Liver (tissue), 9 donors: ENCODE measurements around the gene ZBTB4. TPM values are rescaled to one million over a fixed set of nuclear protein-coding genes. Genes with fewer than 3 reads are reported as not detected.

Experiments
- DNase-seq: peaks from one replicate; pipeline ENCODE4 v3.0.0-alpha.2; 2017; ENCODE audit warnings: low spot score
- H3K27ac ChIP-seq, 2 donors: one replicate each; pipeline ENCODE4 v1.7.0; 2013; ENCODE audit warnings: inconsistent platforms in 2 of 2, low read length in 2 of 2, control low read depth in 1 of 2, low read depth in 1 of 2, mild to moderate bottlenecking in 1 of 2
- H3K27me3 ChIP-seq, 4 donors: one replicate each; pipeline versions ENCODE4 v1.6.1 to v1.7.0; 2013; ENCODE audit warnings: low read length in 3 of 4, inconsistent platforms in 1 of 4, mild to moderate bottlenecking in 1 of 4, moderate library complexity in 1 of 4; ENCODE audit not compliant: control insufficient read depth in 4 of 4, insufficient read depth in 4 of 4
- H3K36me3 ChIP-seq, 4 donors: one replicate each; pipeline versions ENCODE4 v1.6.1 to v1.7.0; 2013; ENCODE audit warnings: low read length in 3 of 4, mild to moderate bottlenecking in 3 of 4, low read depth in 1 of 4, moderate library complexity in 1 of 4; ENCODE audit not compliant: control insufficient read depth in 4 of 4, insufficient read depth in 3 of 4
- H3K4me1 ChIP-seq, 4 donors: one replicate each; pipeline versions ENCODE4 v1.6.1 to v1.7.0; 2013; ENCODE audit warnings: low read length in 3 of 4, mild to moderate bottlenecking in 3 of 4, moderate library complexity in 1 of 4; ENCODE audit not compliant: control insufficient read depth in 4 of 4, insufficient read depth in 4 of 4
- H3K4me3 ChIP-seq, 3 donors: one replicate each; pipeline versions ENCODE4 v1.6.1 to v1.7.0; 2013; ENCODE audit warnings: low read length in 3 of 3, control low read depth in 1 of 3, low read depth in 1 of 3, mild to moderate bottlenecking in 1 of 3
- H3K9ac ChIP-seq, 2 donors: one replicate each; pipeline ENCODE4 v1.7.0; 2013; ENCODE audit warnings: low read length in 2 of 2, mild to moderate bottlenecking in 2 of 2, moderate library complexity in 2 of 2, control low read depth in 1 of 2, low read depth in 1 of 2
- H3K9me3 ChIP-seq, 4 donors: one replicate each; pipeline versions ENCODE4 v1.6.1 to v1.7.0; 2013; ENCODE audit warnings: low read length in 3 of 4; ENCODE audit not compliant: control insufficient read depth in 4 of 4
- EGR1 ChIP-seq, 2 donors: IDR thresholded peaks; 2 replicates each; pipeline ENCODE4 v1.6.1; 2016 to 2018; ENCODE audit warnings: antibody characterized with exemption in 2 of 2, low read depth in 2 of 2
- FOXA1 ChIP-seq: IDR thresholded peaks from 2 replicates; pipeline ENCODE4 v1.6.1; 2016; ENCODE audit warnings: antibody characterized with exemption
- FOXA2 ChIP-seq: IDR thresholded peaks from 2 replicates; pipeline ENCODE4 v1.6.1; 2016; ENCODE audit warnings: antibody characterized with exemption
- GABPA ChIP-seq, 2 donors: IDR thresholded peaks in 1 of 2; conservative IDR thresholded peaks in 1 of 2; 2 replicates each; pipeline ENCODE4 v1.6.1; 2016; ENCODE audit warnings: antibody characterized with exemption in 2 of 2, mild to moderate bottlenecking in 1 of 2, moderate library complexity in 1 of 2
- JUND ChIP-seq, 2 donors: IDR thresholded peaks; 2 replicates each; pipeline ENCODE4 v1.6.1; 2016; ENCODE audit warnings: antibody characterized with exemption in 2 of 2
- NR2F2 ChIP-seq: IDR thresholded peaks from 2 replicates; pipeline ENCODE4 v1.6.1; 2016; ENCODE audit warnings: antibody characterized with exemption
- RAD21 ChIP-seq, 2 donors: IDR thresholded peaks; 2 replicates each; pipeline ENCODE4 v1.6.1; 2016; ENCODE audit warnings: antibody characterized with exemption in 2 of 2, mild to moderate bottlenecking in 2 of 2
- SP1 ChIP-seq: IDR thresholded peaks from 2 replicates; pipeline ENCODE4 v1.6.1; 2018; ENCODE audit warnings: antibody characterized with exemption, mild to moderate bottlenecking
- TAF1 ChIP-seq: conservative IDR thresholded peaks from 2 replicates; pipeline ENCODE4 v1.6.1; 2016; ENCODE audit warnings: antibody characterized with exemption, mild to moderate bottlenecking
- YY1 ChIP-seq: IDR thresholded peaks from 2 replicates; pipeline ENCODE4 v1.6.1; 2016; ENCODE audit warnings: antibody characterized with exemption, mild to moderate bottlenecking
- WGBS: extraction: QIAGEN DNeasy Blood & Tissue Kit; methylation state at CpG from one replicate; pipeline ENCODE4 v1.1.7; 2013; 5-methylcytosine and 5-hydroxymethylcytosine counted together
- polyA plus RNA-seq, 2 donors: library from polyadenylated mRNA; stranded (reverse) in 1 of 2; unstranded in 1 of 2; fragments of 200-250 nt in 1 of 2; fragments of >200 nt in 1 of 2; fragmentation: Nextera tagmentation in 1 of 2; extraction: Ambion mirVana in 1 of 2; gene quantifications; one replicate each; pipeline versions ENCODE4 v1.2.1 to v1.2.3, GENCODE V29; 2013 to 2015
- total RNA-seq, 2 donors: library from RNA; depleted of rRNA; stranded (reverse); fragments of >200 nt; gene quantifications; one replicate each; pipeline ENCODE4 v1.2.3, GENCODE V29; 2014
- TF ChIP-seq, protein P1 (sequence below): IDR thresholded peaks from 2 replicates; pipeline ENCODE4 v1.6.1; 2016; ENCODE audit warnings: antibody characterized with exemption, mild to moderate bottlenecking
- TF ChIP-seq, protein P2 (sequence below): IDR thresholded peaks from 2 replicates; pipeline ENCODE4 v1.6.1; 2016; ENCODE audit warnings: antibody characterized with exemption
- TF ChIP-seq, protein P3 (sequence below): IDR thresholded peaks from 2 replicates; pipeline ENCODE4 v1.6.1; 2016; ENCODE audit warnings: antibody characterized with exemption
- TF ChIP-seq, protein P4 (sequence below): fragments of 150-350 bp; IDR thresholded peaks from 2 replicates; pipeline ENCODE4 v1.5.1; 2017; ENCODE audit warnings: improper control_type of control experiment, low read depth, low read length; ENCODE audit not compliant: missing input control
- donor health status: healthy.
- donor health status: healthy.
- donor health status: healthy.
- donor health status: healthy.
- donor health status: healthy.

Gene ZBTB4
- total and polyA plus RNA-seq, 4 donors = 1.5 to 6.0 (median 5.1) TPM

DNA sequence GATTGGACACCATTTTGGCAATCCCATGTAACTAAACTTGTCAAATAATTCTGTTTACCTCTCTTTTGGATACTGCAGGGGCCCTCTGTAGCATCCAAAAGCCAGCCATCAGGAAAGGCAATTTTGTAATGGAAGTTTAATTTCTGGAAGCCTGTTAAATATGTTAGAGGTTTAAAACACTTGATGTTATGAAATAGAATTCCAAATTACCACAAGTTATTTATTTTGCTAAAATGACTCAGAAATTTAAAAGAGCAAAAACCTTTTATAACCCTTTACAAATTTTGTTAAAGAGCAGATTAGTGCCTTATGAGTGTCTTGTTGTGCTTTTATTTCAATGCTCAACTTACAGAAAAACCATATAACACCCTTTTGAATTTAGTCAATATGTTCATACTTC is 49.4 kb upstream of the ZBTB4 start:
- Histone ChIP-seq H3K27me3 (no peaks in the 10 kb centered on the region), H3K36me3 (no peaks in the 10 kb centered on the region), H3K27ac (no peak overlapping the region), H3K9ac (no peak overlapping the region), H3K4me1 (no peaks in the 10 kb centered on the region), H3K4me3 (no peak overlapping the region), H3K9me3 (peaks cover 0 to 2% (median 0%) of the 10 kb centered on the region in 4 donors)
- TF ChIP-seq, protein P1, sequence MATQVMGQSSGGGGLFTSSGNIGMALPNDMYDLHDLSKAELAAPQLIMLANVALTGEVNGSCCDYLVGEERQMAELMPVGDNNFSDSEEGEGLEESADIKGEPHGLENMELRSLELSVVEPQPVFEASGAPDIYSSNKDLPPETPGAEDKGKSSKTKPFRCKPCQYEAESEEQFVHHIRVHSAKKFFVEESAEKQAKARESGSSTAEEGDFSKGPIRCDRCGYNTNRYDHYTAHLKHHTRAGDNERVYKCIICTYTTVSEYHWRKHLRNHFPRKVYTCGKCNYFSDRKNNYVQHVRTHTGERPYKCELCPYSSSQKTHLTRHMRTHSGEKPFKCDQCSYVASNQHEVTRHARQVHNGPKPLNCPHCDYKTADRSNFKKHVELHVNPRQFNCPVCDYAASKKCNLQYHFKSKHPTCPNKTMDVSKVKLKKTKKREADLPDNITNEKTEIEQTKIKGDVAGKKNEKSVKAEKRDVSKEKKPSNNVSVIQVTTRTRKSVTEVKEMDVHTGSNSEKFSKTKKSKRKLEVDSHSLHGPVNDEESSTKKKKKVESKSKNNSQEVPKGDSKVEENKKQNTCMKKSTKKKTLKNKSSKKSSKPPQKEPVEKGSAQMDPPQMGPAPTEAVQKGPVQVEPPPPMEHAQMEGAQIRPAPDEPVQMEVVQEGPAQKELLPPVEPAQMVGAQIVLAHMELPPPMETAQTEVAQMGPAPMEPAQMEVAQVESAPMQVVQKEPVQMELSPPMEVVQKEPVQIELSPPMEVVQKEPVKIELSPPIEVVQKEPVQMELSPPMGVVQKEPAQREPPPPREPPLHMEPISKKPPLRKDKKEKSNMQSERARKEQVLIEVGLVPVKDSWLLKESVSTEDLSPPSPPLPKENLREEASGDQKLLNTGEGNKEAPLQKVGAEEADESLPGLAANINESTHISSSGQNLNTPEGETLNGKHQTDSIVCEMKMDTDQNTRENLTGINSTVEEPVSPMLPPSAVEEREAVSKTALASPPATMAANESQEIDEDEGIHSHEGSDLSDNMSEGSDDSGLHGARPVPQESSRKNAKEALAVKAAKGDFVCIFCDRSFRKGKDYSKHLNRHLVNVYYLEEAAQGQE = no peak
- TF ChIP-seq NR2F2 = no peak
- TF ChIP-seq, protein P2, sequence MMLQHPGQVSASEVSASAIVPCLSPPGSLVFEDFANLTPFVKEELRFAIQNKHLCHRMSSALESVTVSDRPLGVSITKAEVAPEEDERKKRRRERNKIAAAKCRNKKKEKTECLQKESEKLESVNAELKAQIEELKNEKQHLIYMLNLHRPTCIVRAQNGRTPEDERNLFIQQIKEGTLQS = no peak
- TF ChIP-seq SP1 = no peak
- TF ChIP-seq JUND (IDR thresholded peaks at IDR 0.05) = no peak
- TF ChIP-seq RAD21 (IDR thresholded peaks at IDR 0.05) = no peak
- no peak for TF ChIP-seq FOXA2
- TF ChIP-seq TAF1 = no peak
- no peak for TF ChIP-seq GABPA (IDR thresholded peaks at IDR 0.05 in 1 of 2, conservative IDR thresholded peaks at IDR 0.05 in 1 of 2)
- TF ChIP-seq EGR1 (IDR thresholded peaks at IDR 0.05; ENCODE audit: low read depth in 2 of 2) = no peak
- no peak for TF ChIP-seq FOXA1
- DNase-seq = no peak

DNA sequence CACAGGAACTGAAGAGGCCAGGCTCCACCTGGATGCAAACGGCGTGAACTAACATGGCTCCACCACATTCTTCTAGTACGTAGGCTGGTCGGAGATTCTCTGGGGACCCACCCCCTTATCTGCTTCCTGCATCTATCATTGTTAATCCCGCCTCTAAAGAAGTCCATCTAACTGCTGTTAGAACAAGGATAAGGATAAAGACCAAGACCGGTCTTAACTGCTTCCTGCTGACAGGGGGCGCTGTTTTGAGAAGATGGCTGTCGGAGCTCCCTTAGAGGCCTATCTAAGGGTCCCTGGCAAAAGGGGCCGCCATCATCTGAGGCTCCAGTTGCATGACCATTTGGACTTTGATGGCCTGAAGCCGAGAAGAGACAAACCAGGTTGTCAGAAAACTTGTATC is 43.6 kb upstream of the ZBTB4 start:
- Histone ChIP-seq H3K9ac (no peak overlapping the region), H3K9me3 (no peaks in the 10 kb centered on the region), H3K27me3 (no peaks in the 10 kb centered on the region), H3K27ac (no peak overlapping the region), H3K4me1 (no peaks in the 10 kb centered on the region), H3K4me3 (no peak overlapping the region), H3K36me3 (no peaks in the 10 kb centered on the region)
- TF ChIP-seq, protein P3, sequence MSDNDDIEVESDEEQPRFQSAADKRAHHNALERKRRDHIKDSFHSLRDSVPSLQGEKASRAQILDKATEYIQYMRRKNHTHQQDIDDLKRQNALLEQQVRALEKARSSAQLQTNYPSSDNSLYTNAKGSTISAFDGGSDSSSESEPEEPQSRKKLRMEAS = no peak
- TF ChIP-seq JUND (IDR thresholded peaks at IDR 0.05) (no peak), FOXA2 (no peak), RAD21 (IDR thresholded peaks at IDR 0.05) (peak; percentile 17 to 42), EGR1 (IDR thresholded peaks at IDR 0.05; ENCODE audit: low read depth in 2 of 2) (no peak), NR2F2 (no peak), YY1 (no peak)
- TF ChIP-seq, protein P4, sequence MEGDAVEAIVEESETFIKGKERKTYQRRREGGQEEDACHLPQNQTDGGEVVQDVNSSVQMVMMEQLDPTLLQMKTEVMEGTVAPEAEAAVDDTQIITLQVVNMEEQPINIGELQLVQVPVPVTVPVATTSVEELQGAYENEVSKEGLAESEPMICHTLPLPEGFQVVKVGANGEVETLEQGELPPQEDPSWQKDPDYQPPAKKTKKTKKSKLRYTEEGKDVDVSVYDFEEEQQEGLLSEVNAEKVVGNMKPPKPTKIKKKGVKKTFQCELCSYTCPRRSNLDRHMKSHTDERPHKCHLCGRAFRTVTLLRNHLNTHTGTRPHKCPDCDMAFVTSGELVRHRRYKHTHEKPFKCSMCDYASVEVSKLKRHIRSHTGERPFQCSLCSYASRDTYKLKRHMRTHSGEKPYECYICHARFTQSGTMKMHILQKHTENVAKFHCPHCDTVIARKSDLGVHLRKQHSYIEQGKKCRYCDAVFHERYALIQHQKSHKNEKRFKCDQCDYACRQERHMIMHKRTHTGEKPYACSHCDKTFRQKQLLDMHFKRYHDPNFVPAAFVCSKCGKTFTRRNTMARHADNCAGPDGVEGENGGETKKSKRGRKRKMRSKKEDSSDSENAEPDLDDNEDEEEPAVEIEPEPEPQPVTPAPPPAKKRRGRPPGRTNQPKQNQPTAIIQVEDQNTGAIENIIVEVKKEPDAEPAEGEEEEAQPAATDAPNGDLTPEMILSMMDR = peak; percentile 37
- WGBS = 56% methylated on average over 10 of the region's 10 CpGs
- DNase-seq = no peak
